Measurements from ENCODE around the gene AGTPBP1.
"Not testable (repeated sequence)": the region's sequence is repeated elsewhere in the genome, so short reads cannot be mapped to it uniquely, and the experiment has no call there.

DNA sequence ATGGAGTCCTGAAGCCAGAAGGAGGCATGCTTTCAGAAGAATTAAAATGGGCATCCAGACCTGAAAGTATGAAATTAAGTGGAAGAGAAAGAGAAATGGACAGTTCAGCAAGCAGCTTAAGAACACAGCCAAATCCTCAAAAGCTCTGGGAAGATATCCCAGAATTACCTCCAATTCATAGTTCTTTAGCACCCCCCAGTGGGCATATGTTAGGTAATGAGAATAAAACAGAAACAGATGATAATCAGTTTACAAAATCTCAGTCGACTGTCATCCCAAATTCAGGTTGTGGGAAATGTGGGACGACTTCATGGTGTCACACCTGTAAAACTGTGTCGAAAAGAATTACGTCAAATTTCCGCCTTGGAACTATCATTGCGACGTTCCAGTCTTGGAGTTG is 44.4 kb upstream of the AGTPBP1 start:
- TF ChIP-seq, protein P1, sequence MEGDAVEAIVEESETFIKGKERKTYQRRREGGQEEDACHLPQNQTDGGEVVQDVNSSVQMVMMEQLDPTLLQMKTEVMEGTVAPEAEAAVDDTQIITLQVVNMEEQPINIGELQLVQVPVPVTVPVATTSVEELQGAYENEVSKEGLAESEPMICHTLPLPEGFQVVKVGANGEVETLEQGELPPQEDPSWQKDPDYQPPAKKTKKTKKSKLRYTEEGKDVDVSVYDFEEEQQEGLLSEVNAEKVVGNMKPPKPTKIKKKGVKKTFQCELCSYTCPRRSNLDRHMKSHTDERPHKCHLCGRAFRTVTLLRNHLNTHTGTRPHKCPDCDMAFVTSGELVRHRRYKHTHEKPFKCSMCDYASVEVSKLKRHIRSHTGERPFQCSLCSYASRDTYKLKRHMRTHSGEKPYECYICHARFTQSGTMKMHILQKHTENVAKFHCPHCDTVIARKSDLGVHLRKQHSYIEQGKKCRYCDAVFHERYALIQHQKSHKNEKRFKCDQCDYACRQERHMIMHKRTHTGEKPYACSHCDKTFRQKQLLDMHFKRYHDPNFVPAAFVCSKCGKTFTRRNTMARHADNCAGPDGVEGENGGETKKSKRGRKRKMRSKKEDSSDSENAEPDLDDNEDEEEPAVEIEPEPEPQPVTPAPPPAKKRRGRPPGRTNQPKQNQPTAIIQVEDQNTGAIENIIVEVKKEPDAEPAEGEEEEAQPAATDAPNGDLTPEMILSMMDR (IDR thresholded peaks at IDR 0.05), result peak; percentile 36
- not testable (repeated sequence) for TF ChIP-seq EZH2 (IDR thresholded peaks at IDR 0.05)

Measured in neural progenitor cell (in vitro differentiated cells).